GM18870 (cell line): Measurements from ENCODE around the gene LRRC15.

Experiments
- ATAC-seq: cut with Tn5 transposase; IDR thresholded peaks from one replicate; pipeline ENCODE4 v1.9.1; 2021; ENCODE audit warnings: moderate library complexity; ENCODE audit not compliant: unreplicated experiment

The LRRC15 gene

GRCh38 chr3:194336601-194337355 lies 32.8 kb downstream of the LRRC15 start:
- ATAC-seq = no peak

GRCh38 chr3:194333981-194334320 lies 35.6 kb downstream of the LRRC15 start:
- ATAC-seq = no peak

GRCh38 chr3:194333212-194333980 lies 36.1 kb downstream of the LRRC15 start:
- peak; percentile 70 for ATAC-seq

GRCh38 chr3:194332858-194333211 lies 36.7 kb downstream of the LRRC15 start:
- ATAC-seq = no peak

GRCh38 chr3:194330579-194330978 lies 39.0 kb downstream of the LRRC15 start:
- ATAC-seq = no peak

GRCh38 chr3:194330160-194330559 lies 39.4 kb downstream of the LRRC15 start:
- ATAC-seq = no peak

DNA sequence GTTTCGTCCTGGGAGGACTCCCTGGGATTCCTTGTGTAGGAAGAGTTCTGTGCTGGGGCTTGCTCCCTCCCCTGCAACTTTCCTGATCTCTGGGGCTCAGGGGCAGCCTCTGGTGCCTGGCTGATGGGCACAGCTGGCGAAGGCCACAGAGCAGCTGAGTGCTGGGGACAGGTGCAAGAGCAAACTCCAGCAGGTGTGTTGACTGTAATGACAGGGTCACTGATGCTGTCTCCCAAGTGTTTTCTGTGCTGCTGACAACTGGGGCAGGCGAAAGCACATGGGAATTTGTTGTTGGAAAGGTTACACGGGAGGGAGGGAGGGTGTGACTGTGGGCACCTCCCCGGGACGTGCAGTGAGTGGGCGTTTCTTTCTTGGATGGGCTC lies 40.0 kb downstream of the LRRC15 start:
- ATAC-seq = no peak

GRCh38 chr3:194328942-194329582 lies 40.5 kb downstream of the LRRC15 start:
- no peak for ATAC-seq

DNA sequence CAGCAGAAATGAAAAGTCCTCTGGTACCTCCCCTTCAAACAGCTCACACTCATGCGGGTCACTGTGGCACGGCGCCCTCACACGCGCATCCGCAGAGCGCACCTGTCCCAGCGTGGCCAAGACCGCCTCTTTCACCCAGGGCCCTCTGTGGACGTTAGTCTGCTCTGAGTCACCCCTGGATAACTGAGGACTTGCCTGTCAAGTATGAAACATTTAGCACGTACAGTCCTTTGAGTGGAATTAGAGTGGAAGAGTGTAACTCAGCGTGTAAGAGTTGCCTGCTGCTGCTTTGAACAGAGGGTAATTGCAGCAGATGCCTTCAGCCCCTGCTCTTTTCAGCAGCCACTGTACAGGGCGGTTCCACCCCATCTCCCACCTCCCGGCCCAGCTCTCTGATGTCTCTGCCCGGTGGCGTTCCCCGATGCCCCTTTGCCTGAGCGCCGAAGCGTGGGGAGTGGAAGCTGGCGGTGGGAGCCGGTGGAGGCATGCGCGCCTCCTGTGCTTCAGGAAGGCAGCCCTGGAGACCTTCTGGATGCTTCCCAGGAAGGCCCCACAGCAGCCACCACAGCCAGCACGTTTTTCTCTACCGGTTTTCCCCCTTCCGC lies 41.4 kb downstream of the LRRC15 start:
- no peak for ATAC-seq

- ATAC-seq = no peak
Observed at GRCh38 chr3:194327218-194328052, 42.1 kb downstream of the LRRC15 start.

DNA sequence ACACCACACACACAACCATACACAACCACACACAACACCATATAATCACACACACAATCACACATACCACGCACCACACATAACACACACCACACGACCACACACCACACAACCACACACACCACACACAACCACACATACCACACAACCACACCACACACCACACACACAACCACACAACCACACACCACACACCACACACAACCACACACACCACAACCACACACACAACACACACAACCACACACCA lies 42.6 kb downstream of the LRRC15 start:
- no peak for ATAC-seq

DNA sequence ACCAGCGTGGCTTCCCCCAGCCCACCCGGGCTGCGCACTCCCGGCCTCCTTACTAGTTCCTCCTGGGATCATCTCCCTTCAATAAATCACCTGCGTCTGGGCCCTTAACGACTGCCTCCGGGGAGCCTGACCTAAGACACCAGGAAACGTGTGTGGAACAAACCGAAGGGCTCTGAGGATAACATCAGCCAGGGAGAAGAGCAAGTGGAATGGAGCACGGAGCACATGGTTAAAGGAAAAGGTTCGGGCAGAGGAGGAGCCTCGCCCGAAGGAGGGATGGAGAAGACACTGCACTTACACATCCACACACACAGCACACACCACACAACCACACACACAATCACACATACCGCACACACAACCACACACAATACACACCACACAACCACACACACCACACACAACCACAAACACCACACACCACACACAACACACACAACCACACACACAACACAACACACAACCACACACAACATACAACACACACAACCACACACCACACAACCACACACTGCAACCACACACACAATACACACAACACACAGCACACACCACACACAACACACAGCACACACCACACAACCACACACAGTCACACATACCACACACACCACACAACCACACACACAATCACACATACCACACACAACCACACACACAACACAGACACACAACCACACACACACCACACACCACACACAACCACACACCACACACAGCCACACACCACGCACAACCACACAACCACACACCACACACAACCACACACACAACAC lies 43.2 kb downstream of the LRRC15 start:
- ATAC-seq = no peak

- ATAC-seq = no peak
Observed at GRCh38 chr3:194325424-194326153, 44.0 kb downstream of the LRRC15 start.

DNA sequence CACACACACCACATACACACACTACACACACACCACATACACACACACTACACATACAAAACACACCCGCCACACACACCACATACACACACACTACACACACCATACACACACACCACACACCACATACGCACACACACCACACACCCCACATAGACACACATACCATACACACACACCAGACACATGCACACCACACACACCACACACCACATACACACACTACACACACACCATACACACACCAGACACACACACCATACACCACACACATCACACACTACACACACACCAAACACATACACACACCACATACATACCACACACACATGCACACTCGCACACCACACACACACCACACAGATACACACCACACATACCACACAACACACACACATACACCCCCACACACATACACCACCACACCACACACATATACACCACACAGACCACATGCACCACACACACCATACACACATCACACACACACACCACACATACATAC lies 44.7 kb downstream of the LRRC15 start:
- ATAC-seq = no peak

DNA sequence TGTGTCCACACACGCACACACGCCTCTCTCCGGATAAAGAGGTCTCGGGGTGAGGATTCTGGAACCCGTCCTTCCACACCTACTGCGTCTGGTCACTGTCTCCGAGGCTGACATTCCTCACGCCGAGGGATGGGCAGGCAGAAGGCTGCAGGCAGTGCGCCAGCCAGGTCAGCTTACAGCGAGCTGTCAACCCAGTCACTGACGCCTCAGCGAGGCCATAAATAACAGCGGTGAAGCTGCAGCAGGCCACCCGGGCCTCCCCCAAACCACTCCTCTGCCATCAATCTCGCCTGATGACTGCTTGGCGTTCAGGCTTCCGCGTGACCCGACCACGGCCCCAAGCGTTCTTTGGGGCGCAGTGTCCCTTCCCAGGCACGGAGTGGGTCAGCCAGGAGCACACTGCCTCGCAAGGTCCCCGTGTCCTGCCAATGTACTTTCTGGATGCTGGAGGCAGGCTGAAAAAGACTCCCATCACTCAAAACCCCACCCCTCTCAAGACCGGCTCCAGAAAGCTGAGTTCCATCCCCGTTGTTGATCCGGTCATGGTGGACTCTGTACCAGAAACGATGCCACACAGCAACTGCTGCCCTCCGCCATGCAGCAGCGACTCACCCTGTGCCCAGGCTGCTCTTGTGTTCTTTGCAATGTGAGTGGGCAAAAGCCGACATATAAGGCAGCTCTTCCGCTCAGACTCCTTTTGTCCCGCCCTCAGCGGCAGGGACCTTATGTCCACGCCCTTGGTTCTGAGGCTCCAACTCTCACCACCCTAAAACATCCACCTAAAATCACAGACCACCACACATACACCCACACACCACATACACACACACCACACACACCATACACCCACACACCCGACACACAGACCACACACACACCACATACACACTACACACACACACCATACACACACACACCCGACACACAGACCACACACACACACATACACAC lies 45.5 kb downstream of the LRRC15 start:
- peak; percentile 57 for ATAC-seq

GRCh38 chr3:194322678-194323211 lies 46.8 kb downstream of the LRRC15 start:
- no peak for ATAC-seq

DNA sequence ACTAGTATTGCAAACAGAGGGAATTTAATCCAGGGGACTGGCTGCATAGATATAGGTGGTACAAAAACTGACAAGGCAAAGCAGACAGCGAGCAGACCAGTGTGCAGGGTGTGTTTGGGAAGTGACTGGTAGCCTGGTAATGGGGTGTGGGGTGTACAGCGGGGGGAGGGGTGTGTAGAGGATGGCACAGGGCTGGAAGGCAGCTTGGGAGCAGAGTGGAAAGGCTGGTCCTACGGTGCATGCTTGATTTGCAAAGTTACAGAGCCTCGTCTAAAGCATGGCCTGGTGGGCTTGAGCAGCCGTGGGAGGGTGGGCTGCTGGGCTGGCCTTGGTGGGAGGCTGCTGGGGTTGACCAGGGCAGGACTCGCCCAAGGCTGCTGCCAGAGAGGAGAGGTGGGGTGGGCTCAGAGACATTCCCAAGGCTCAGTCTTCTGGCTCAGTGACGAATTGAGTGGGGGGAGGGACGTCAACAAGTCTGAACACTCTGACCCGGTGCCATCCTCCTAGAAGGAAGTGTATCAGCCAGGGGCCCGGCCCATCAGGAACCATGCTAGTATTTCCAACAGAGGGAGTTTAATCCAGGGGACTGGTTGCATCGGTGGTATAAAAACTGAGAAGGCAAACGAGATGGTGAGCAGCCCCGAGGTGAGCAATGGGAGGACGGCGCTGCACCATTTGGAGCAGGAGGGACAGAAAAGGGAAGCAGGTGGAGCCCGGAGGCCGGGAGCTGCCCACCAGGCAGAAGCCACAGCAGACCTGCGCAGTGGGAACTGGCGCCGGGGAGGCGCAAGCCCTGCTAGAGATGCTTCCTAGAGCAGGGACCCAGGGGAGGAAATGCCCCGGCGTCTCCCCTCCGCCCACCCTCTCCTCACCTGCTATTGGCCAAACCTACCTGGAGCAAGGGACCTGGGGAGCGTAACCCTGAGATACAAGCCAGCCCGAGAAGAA lies 47.6 kb downstream of the LRRC15 start:
- no peak for ATAC-seq
